ENCODE measurements around the gene RNASEL.

RNASEL gene

DNA sequence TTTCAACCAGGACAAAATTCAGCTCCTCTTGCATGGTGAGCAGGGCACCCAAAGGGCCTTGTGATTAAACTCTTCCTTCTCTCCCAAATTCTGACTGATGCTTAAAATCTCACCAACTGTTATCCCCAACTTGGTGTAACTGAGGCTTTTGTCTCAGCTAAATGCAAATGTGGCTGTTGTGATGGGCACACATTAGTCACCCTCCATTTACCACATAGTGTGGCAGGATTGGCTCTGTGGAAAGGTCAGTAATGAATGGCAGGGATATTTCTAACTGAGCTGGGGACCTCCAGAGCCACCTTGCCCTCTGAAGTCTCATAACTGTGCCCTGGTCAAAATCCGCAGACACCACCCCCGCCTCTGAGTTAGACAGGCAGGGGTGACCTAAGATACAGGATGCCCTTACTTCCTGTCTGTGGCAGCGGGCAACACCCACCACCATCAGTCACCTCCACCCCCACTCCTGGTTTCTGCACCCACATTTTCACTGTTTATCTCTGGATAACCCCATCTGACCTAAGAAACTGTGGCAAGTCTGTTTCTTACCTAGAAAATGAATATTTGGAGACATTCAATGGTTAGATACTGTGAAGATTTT lies 40.5 kb upstream of the RNASEL start:
- peaks cover 30% of the 10 kb centered on the region for H3K27me3 ChIP-seq
- no peaks in the 10 kb centered on the region for H3K4me1 ChIP-seq (ENCODE audit: control insufficient read depth in 1 of 2, insufficient read depth in 1 of 2, low read depth in 1 of 2, low read length in 1 of 2)
- TF ChIP-seq, protein P1, sequence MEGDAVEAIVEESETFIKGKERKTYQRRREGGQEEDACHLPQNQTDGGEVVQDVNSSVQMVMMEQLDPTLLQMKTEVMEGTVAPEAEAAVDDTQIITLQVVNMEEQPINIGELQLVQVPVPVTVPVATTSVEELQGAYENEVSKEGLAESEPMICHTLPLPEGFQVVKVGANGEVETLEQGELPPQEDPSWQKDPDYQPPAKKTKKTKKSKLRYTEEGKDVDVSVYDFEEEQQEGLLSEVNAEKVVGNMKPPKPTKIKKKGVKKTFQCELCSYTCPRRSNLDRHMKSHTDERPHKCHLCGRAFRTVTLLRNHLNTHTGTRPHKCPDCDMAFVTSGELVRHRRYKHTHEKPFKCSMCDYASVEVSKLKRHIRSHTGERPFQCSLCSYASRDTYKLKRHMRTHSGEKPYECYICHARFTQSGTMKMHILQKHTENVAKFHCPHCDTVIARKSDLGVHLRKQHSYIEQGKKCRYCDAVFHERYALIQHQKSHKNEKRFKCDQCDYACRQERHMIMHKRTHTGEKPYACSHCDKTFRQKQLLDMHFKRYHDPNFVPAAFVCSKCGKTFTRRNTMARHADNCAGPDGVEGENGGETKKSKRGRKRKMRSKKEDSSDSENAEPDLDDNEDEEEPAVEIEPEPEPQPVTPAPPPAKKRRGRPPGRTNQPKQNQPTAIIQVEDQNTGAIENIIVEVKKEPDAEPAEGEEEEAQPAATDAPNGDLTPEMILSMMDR (IDR thresholded peaks at IDR 0.05): no peak
- H3K9me3 ChIP-seq: no peaks in the 10 kb centered on the region
- H3K36me3 ChIP-seq: no peaks in the 10 kb centered on the region
- no peak overlapping the region for H3K27ac ChIP-seq
- no peak overlapping the region for H3K4me3 ChIP-seq (ENCODE audit: low read depth in 1 of 2, low read length in 1 of 2)

DNA sequence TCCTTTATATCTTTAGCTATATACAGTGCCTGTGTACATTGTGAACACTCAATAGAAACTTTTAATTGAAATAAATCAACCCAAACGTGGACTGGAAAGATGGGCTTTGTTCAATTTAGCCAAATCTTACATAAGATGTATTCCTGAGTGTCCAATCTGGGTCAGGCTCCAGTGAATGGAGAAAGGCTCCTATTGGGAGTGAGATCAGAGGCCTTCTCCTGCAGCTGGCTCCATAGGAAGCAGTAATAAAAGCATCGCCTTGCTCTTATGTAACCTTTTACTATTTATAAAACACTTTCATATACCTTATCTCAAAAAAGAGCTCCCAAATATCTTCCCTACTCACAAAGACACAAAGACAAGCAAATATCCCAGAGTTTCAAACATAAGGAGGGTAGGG lies 40.0 kb upstream of the RNASEL start:
- peaks cover 30% of the 10 kb centered on the region for H3K27me3 ChIP-seq
- H3K36me3 ChIP-seq: no peaks in the 10 kb centered on the region
- no peak overlapping the region for H3K27ac ChIP-seq
- no peaks in the 10 kb centered on the region for H3K9me3 ChIP-seq
- TF ChIP-seq, protein P1 (IDR thresholded peaks at IDR 0.05): no peak
- no peaks in the 10 kb centered on the region for H3K4me1 ChIP-seq (ENCODE audit: control insufficient read depth in 1 of 2, insufficient read depth in 1 of 2, low read depth in 1 of 2, low read length in 1 of 2)
- no peak overlapping the region for H3K4me3 ChIP-seq (ENCODE audit: low read depth in 1 of 2, low read length in 1 of 2)

DNA sequence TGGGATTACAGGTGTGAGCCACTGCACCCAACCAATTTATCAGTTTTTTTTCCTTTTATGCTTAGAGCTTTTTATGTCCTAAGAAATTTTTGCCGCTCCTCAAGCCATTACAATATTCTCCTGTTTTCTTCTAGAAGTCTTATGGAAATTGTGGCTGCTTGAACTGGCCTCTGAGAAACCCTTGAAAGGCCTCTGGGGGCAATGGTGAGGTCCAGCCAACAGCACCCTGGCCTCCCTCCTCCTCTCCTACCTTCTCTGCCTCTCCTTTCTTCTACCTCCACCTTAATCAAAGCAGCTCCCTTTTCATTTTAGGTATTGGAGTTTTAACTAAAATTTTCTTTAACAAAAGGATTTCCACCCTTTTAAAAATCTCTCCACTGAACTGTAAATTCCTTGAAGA lies 39.6 kb upstream of the RNASEL start:
- H3K36me3 ChIP-seq: no peaks in the 10 kb centered on the region
- H3K4me3 ChIP-seq (ENCODE audit: low read depth in 1 of 2, low read length in 1 of 2): no peak overlapping the region
- peaks cover 30% of the 10 kb centered on the region for H3K27me3 ChIP-seq
- H3K4me1 ChIP-seq (ENCODE audit: control insufficient read depth in 1 of 2, insufficient read depth in 1 of 2, low read depth in 1 of 2, low read length in 1 of 2): no peaks in the 10 kb centered on the region
- TF ChIP-seq, protein P1 (IDR thresholded peaks at IDR 0.05): no peak
- no peaks in the 10 kb centered on the region for H3K9me3 ChIP-seq
- H3K27ac ChIP-seq: no peak overlapping the region

DNA sequence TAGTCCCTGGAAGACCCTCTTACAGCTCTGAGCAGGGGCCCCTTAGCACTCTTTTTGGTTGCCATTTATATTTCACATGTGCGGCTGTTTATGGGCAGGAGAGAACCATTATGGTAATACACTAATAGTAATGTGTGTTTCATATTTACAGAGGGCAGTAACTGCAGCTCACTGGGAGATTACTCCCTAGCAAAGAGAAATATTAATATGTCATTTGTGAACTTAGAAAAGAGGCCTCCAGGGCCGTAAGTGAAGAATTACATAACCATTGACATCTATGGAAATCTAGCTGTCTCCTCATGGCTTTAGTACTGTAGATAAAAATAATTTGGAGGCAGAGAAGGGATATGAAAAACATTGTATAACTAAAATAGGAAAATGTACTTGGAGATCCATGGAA lies 38.6 kb upstream of the RNASEL start:
- Histone ChIP-seq H3K9me3 (no peaks in the 10 kb centered on the region), H3K27ac (no peak overlapping the region), H3K27me3 (peaks cover 30% of the 10 kb centered on the region), H3K4me1 (ENCODE audit: control insufficient read depth in 1 of 2, insufficient read depth in 1 of 2, low read depth in 1 of 2, low read length in 1 of 2) (no peaks in the 10 kb centered on the region), H3K36me3 (no peaks in the 10 kb centered on the region), H3K4me3 (ENCODE audit: low read depth in 1 of 2, low read length in 1 of 2) (no peak overlapping the region)
- TF ChIP-seq, protein P1 (IDR thresholded peaks at IDR 0.05): no peak

DNA sequence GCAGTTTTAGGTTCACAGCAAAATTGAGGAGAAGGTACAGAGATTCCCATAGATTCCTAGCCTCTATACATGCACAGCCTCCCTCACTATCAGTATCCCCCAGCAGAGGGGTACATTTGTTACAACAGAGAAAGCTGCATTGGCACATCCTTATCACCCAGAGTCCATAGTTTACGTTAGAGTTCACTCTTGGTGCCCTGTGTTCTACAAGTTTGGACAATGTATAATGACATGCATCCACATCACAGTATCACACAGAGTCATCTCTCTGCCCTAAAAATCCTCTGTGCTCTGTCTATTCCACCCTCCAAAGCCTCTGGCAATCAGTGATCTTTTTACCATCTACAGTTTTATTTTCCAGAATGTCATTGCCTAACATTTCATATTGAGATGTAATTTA lies 37.5 kb upstream of the RNASEL start:
- no peaks in the 10 kb centered on the region for H3K36me3 ChIP-seq
- no peak overlapping the region for H3K27ac ChIP-seq
- no peaks in the 10 kb centered on the region for H3K4me1 ChIP-seq (ENCODE audit: control insufficient read depth in 1 of 2, insufficient read depth in 1 of 2, low read depth in 1 of 2, low read length in 1 of 2)
- TF ChIP-seq, protein P1 (IDR thresholded peaks at IDR 0.05): no peak
- H3K9me3 ChIP-seq: no peaks in the 10 kb centered on the region
- H3K4me3 ChIP-seq (ENCODE audit: low read depth in 1 of 2, low read length in 1 of 2): no peak overlapping the region
- peaks cover 27% of the 10 kb centered on the region for H3K27me3 ChIP-seq

All from neutrophil (primary cell).